Thyroid gland (tissue), 4 donors: Measurements from ENCODE around the gene OXSR1. TPM values are rescaled to one million over a fixed set of nuclear protein-coding genes. Genes with fewer than 3 reads are reported as not detected.

Experiments
- DNase-seq, 2 donors: peaks; one replicate each; pipeline ENCODE4 v3.0.0-alpha.2; 2019
- H3K27ac ChIP-seq, 3 donors: fragments of 200-600 bp; sonication (generic); 1 replicate in 2 of 3; 2 replicates in 1 of 3; pipeline ENCODE4 v1.5.1; 2016 to 2019; ENCODE audit warnings: mild to moderate bottlenecking in 1 of 3, moderate library complexity in 1 of 3
- H3K27me3 ChIP-seq: fragments of 200-600 bp; sonication (generic); one replicate; pipeline ENCODE4 v1.5.1; 2019
- H3K36me3 ChIP-seq, 2 donors: fragments of 200-600 bp; sonication (generic); one replicate each; pipeline ENCODE4 v1.5.1; 2016 to 2019
- H3K4me1 ChIP-seq, 2 donors: fragments of 200-600 bp; sonication (generic); one replicate each; pipeline ENCODE4 v1.5.1; 2017 to 2019
- H3K4me3 ChIP-seq, 3 donors: fragments of 200-600 bp; sonication (generic); replicated peaks in 1 of 3; 1 replicate in 2 of 3; 2 replicates in 1 of 3; pipeline ENCODE4 v1.5.1; 2016; ENCODE audit warnings: mild to moderate bottlenecking in 1 of 3
- H3K9me3 ChIP-seq: fragments of 200-600 bp; sonication (generic); one replicate; pipeline ENCODE4 v1.5.1; 2017
- POLR2A ChIP-seq, 2 donors: fragments of 450-650 bp; IDR thresholded peaks; one replicate each; pipeline ENCODE4 v1.6.1; 2017; ENCODE audit warnings: antibody characterized with exemption in 2 of 2, mild to moderate bottlenecking in 2 of 2, moderate library complexity in 1 of 2
- WGBS, 2 donors: methylation state at CpG; one replicate each; pipeline ENCODE4 v1.1.5; 2017; 5-methylcytosine and 5-hydroxymethylcytosine counted together
- intact Hi-C: fragments of 100-400 bp; cut with DNase I; formaldehyde crosslinking; loops from one replicate; pipeline ENCODE4 v1.15.1; 2023
- total RNA-seq, 4 donors: library from RNA; depleted of rRNA; stranded (reverse); fragments of >200 nt; gene quantifications; one replicate each; pipeline ENCODE4 v1.2.3, GENCODE V29; 2016
- TF ChIP-seq, protein P1 (sequence below), 6 experiments: fragments of 200-600 bp in 3 of 6; fragments of 450-650 bp in 3 of 6; sonication (generic) in 3 of 6; IDR thresholded peaks; one replicate each; pipeline ENCODE4 v1.5.1; 2016 to 2019; ENCODE audit warnings: antibody characterized with exemption in 6 of 6, mild to moderate bottlenecking in 2 of 6, inconsistent platforms in 1 of 6, moderate library complexity in 1 of 6

Gene OXSR1
- total RNA-seq, 4 donors from 2014 or later = 32.0 to 40.5 (median 37.9) TPM

DNA sequence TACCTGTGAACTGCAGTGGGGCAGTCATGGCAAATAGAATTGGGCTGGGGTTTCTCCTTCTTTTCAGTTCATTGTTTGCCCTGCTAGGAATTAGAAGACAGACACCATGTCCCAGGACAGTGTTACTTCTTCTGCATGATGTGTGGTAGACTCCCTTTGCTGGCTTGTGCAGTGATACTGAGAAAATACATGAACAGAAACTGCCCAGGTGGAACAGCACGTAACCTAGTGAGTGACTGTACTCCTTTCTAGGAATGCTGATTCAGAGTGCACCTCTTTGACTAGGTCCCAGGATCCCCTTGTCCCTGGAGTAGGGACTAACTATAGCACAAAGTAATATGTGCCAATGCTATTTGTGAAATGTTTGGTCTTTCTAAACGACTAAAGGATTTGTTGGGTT lies 89.5 kb downstream of the OXSR1 start:
- Histone ChIP-seq H3K4me3 (no peak overlapping the region), H3K27me3 (no peaks in the 10 kb centered on the region), H3K9me3 (no peaks in the 10 kb centered on the region), H3K36me3 (peaks cover 21% of the 10 kb centered on the region in 2 donors), H3K4me1 (no peaks in the 10 kb centered on the region), H3K27ac (no peak overlapping the region)
- no peak for DNase-seq
- intact Hi-C loops = no loop called here
- TF ChIP-seq, protein P1, sequence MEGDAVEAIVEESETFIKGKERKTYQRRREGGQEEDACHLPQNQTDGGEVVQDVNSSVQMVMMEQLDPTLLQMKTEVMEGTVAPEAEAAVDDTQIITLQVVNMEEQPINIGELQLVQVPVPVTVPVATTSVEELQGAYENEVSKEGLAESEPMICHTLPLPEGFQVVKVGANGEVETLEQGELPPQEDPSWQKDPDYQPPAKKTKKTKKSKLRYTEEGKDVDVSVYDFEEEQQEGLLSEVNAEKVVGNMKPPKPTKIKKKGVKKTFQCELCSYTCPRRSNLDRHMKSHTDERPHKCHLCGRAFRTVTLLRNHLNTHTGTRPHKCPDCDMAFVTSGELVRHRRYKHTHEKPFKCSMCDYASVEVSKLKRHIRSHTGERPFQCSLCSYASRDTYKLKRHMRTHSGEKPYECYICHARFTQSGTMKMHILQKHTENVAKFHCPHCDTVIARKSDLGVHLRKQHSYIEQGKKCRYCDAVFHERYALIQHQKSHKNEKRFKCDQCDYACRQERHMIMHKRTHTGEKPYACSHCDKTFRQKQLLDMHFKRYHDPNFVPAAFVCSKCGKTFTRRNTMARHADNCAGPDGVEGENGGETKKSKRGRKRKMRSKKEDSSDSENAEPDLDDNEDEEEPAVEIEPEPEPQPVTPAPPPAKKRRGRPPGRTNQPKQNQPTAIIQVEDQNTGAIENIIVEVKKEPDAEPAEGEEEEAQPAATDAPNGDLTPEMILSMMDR (IDR thresholded peaks at IDR 0.05) = no peak
- TF ChIP-seq POLR2A (IDR thresholded peaks at IDR 0.05) = no peak
- 93% methylated on average over 2 of the region's 2 CpGs for WGBS, 2 donors

DNA sequence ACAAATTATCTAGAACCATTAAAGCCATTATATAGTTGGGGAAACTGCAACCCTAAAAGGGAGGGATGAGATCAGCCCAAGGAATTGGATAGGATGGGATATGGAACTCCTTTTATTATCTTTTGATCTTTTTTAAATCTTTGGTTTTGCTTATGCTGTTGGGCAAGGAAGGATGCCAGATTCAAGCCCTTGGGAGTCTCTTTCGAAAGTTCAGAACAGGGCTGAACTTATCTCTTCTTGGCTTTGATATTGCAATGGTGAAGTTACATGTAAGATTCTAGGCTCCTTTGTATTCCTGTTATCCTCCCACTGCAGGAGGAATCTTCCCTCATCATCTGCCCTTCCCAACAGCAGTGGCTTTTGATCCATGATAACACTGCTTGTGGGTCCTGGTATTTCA lies 90.3 kb downstream of the OXSR1 start:
- H3K27ac ChIP-seq = no peak overlapping the region
- TF ChIP-seq POLR2A (IDR thresholded peaks at IDR 0.05) = no peak
- TF ChIP-seq, protein P1 (IDR thresholded peaks at IDR 0.05) = no peak
- no peak for DNase-seq

DNA sequence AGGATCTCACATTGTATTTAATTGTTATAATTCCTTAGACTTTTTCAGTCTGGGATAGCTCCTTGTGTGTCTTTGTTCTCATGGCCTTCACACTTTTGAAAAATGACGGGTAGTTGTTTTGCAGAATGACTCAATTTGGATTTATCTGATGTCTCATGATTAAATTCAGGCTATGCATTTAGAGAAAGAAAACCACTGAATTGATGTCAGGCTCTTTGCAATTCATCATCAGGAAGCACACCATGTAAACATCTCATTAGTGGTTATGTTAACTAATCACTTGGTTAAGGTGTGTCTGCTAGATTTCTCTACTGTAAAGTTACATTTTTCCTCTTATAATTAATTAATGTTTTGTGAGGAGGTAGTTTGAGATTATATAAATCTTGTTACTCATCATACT lies 92.2 kb downstream of the OXSR1 start:
- Histone ChIP-seq H3K9me3 (no peaks in the 10 kb centered on the region), H3K27ac (no peak overlapping the region), H3K4me1 (no peaks in the 10 kb centered on the region), H3K4me3 (no peak overlapping the region), H3K36me3 (peaks cover 12 to 18% of the 10 kb centered on the region in 2 donors), H3K27me3 (no peaks in the 10 kb centered on the region)
- no peak for DNase-seq
- intact Hi-C loops = no loop called here
- no peak for TF ChIP-seq POLR2A (IDR thresholded peaks at IDR 0.05)
- TF ChIP-seq, protein P1 (IDR thresholded peaks at IDR 0.05) = no peak
- 83 to 87% methylated on average over 1 of the region's 1 CpG for WGBS, 2 donors

More for the DNA sequence above, 90.3 kb downstream of the OXSR1 start:
- Histone ChIP-seq H3K4me3 (no peak overlapping the region), H3K9me3 (no peaks in the 10 kb centered on the region), H3K36me3 (peaks cover 21% of the 10 kb centered on the region in 2 donors), H3K4me1 (no peaks in the 10 kb centered on the region), H3K27me3 (no peaks in the 10 kb centered on the region)
- intact Hi-C loops = no loop called here
- 86 to 87% methylated on average over 1 of the region's 1 CpG for WGBS, 2 donors

DNA sequence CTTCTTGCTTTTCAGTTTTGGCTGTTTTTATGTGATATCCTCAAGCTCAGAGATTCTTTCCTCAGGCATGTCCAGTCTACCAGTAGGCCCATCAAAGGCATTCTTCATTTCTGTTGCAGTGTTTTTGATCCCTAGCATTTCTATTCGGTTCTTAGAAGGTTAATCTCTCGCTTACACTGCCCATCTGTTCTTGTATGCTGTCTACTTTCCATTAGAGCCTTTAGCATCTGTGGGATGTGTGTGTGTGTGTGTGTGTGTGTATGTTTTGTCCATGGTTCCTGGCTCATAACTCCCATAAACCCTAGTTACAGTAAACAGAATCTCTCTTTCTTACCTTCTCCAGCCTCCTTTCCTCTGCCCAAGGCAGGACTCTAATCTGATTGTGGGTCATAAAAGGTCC lies 95.1 kb downstream of the OXSR1 start:
- Histone ChIP-seq H3K9me3 (no peaks in the 10 kb centered on the region), H3K4me3 (no peak overlapping the region), H3K27ac (no peak overlapping the region), H3K4me1 (no peaks in the 10 kb centered on the region), H3K36me3 (no peaks in the 10 kb centered on the region), H3K27me3 (no peaks in the 10 kb centered on the region)
- no peak for DNase-seq
- intact Hi-C loops = no loop called here
- WGBS, 2 donors = 96 to 99% methylated on average over 2 of the region's 2 CpGs
- TF ChIP-seq, protein P1 (IDR thresholded peaks at IDR 0.05) = no peak
- no peak for TF ChIP-seq POLR2A (IDR thresholded peaks at IDR 0.05)

DNA sequence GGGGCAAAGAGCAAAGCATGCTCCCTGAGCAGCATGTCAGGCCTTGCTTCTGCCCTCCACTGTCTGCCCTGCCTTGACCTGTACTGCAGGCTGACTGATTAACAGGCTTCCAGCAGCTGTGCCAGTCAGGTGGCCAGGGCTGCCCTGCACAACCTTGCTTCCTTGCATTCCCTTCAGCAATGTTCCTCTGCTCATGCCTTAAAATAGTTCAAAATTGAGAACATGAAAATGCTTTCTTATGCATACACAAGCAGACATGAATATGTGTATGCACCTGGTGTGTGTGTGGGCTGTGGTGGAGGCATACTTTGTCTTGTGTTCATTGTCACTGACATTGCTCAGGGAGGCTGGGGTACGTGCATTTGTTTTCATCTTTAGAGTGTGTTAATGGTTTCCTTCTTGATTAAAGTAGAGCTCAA lies 99.0 kb downstream of the OXSR1 start:
- no peak for DNase-seq
- no peaks in the 10 kb centered on the region for H3K36me3 ChIP-seq
- no peak overlapping the region for H3K27ac ChIP-seq
- intact Hi-C loops = no loop called here
- H3K27me3 ChIP-seq = no peaks in the 10 kb centered on the region
- H3K4me1 ChIP-seq = no peaks in the 10 kb centered on the region
- no peak for TF ChIP-seq POLR2A (IDR thresholded peaks at IDR 0.05)
- TF ChIP-seq, protein P1 (IDR thresholded peaks at IDR 0.05) = no peak
- 0% methylated on average over 1 of the region's 1 CpG for WGBS, 2 donors
- H3K9me3 ChIP-seq = no peaks in the 10 kb centered on the region
- no peak overlapping the region for H3K4me3 ChIP-seq
